Subcutaneous adipose tissue (tissue), 4 donors: ENCODE data around the gene KNDC1. TPM values are rescaled to one million over a fixed set of nuclear protein-coding genes. Genes with fewer than 3 reads are reported as not detected.

Source experiments
- total RNA-seq, 4 donors: library from RNA; depleted of rRNA; stranded (reverse); fragments of >200 nt; gene quantifications; one replicate each; pipeline ENCODE4 v1.1.0, GENCODE V29; 2016
- TF ChIP-seq, protein P1 (sequence below): fragments of 450-650 bp; IDR thresholded peaks from one replicate; pipeline ENCODE4 v1.5.1; 2016; ENCODE audit warnings: low read depth, mild to moderate bottlenecking, control low read depth, antibody characterized with exemption, moderate library complexity

The KNDC1 gene
- total RNA-seq, 4 donors from 2014 or later = not detected

DNA sequence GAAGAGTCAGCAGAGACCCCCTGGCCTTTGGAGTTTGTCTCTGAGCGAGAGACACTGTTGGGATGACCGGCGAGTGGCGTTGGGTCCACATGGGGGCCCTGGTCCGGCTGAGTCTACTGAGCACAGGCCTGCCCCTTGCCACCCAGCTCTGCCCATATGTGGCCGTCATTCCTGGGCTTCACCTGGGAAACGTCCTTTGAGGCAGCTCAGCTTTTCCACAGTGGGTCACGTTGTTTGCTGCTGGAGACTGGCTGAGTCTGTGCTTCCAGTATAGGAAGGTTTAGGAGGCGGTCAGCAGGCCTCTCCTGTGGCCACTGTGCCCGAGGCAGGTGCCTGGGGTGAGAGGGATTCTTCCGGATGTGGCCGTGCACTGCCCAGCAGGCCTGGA is 99.6 kb downstream of the KNDC1 start:
- TF ChIP-seq, protein P1, sequence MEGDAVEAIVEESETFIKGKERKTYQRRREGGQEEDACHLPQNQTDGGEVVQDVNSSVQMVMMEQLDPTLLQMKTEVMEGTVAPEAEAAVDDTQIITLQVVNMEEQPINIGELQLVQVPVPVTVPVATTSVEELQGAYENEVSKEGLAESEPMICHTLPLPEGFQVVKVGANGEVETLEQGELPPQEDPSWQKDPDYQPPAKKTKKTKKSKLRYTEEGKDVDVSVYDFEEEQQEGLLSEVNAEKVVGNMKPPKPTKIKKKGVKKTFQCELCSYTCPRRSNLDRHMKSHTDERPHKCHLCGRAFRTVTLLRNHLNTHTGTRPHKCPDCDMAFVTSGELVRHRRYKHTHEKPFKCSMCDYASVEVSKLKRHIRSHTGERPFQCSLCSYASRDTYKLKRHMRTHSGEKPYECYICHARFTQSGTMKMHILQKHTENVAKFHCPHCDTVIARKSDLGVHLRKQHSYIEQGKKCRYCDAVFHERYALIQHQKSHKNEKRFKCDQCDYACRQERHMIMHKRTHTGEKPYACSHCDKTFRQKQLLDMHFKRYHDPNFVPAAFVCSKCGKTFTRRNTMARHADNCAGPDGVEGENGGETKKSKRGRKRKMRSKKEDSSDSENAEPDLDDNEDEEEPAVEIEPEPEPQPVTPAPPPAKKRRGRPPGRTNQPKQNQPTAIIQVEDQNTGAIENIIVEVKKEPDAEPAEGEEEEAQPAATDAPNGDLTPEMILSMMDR = no peak

DNA sequence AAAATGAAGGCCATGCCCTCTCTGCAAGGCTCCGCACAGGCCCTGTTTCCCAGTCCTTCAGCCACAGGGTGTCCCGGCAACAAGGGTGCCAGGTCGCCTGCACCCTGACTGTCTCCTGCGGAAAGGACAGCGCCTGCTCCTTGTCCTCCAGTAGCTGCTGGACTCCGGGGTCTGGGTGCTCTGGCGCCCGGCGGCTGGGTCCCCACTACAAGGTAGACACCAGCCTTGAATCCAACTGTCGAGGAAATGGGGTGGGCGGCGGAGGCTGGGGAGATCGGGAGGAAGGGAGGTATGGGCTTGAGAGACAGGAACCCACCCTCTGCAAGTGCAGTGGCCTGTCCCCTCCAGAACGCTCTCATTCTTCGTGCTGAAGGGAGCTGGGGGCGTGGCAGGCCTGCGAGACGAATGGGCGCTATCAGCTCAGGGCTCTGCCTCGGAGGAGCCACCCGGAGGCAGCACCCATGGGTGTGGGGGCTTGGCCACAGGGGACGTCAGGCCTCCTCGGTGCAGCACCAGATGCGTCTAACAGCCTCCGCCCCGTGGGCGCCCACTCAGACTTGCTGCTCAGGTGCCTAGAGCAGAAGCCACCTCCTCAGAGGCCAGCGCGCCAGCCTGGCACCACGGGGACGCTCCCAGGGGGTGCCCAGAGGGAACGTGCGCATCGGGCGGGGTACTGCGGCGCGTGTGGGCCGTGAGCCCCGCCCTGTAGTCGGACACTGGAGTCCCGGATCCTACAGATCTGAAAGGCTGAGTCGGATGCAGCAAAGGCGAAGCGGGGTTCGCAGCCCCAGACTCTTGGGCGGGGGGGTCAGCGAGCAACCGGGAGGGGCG is 101.1 kb downstream of the KNDC1 start:
- TF ChIP-seq, protein P1 = no peak

DNA sequence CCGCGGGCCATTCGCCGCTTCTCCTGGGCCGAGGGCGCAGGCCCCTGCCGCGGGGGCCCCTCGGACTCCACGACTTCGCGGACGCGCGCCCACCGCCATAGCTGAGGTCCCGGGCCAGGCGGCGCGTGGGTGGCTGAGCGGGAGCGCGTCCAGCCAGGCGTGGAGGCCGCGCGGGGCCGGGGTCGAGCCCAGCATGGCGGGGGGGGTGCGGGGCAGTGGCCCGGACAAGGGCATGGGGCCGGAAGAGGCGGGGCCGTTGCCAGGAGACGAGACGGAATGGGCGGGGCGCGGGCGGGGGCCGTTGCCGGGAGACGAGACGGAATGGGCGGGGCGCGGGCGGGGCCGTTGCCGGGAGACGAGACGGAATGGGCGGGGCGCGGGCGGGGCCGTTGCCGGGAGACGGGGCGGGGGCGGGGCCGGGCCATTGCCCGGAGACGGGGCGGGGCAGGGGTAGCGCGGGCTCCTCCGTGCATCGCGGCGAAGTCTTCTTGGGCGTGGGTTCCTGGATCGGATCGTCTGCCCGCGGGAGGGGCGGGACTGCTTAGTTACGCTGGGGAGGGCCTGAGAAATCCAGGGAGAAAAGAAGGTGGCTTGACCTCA is 101.8 kb downstream of the KNDC1 start:
- TF ChIP-seq, protein P1 = no peak

DNA sequence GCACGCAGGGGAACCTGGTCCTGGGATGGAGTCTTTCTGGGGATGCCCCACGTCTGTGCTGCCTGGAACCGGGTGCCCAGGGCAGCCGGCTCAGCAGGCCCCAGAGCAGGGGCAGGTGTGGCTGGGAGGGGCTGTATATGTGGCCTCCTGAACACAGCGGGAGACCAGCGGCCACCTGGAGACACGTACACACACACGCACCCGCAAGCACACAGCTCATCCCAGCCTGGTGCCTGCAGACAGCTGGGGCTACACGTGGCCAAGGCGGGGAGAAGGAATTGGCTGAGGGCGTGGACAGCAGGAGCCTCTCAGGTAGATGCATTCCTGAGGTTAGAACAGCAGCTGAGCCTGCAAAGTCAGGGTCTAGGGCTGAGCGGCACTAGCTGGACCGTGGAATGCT is 102.7 kb downstream of the KNDC1 start:
- TF ChIP-seq, protein P1 = no peak

DNA sequence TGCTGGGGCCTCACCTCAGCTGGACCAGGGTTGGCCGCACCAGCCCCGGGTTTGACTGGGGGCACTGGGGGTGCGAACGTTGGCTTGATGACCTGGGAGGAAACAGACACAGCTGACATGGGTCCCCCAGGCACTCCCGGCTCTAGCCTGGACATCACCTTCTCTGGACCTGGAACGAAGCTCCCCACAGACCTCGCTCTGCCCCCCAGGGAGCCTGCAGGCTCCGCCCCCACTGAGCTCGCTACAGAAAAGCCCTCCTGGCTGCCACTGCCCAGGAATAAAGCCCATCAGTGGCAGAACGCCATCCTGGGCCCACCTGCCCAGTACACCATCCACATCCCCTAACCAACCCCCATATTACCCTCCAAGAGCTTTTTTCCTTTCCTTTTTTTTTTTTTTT is 103.7 kb downstream of the KNDC1 start:
- TF ChIP-seq, protein P1 = no peak

DNA sequence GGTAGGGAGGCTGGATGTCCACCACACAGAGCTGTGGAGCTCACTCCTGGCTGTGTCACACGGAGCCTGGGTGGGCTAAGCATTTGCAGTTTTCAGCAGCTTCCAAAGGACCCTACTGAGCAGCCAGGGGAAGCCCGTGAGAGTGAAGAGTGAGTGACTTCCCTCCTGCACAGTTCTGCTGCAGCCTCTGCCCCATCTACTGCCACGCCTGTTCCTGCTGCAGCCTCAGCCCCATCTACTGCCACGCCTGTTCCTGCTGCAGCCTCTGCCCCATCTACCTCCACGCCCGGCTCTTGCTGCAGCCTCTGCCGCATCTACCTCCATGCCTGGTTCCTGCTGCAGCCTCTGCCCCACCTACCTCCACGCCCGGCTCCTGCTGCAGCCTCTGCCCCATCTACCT is 104.4 kb downstream of the KNDC1 start:
- TF ChIP-seq, protein P1 = no peak

DNA sequence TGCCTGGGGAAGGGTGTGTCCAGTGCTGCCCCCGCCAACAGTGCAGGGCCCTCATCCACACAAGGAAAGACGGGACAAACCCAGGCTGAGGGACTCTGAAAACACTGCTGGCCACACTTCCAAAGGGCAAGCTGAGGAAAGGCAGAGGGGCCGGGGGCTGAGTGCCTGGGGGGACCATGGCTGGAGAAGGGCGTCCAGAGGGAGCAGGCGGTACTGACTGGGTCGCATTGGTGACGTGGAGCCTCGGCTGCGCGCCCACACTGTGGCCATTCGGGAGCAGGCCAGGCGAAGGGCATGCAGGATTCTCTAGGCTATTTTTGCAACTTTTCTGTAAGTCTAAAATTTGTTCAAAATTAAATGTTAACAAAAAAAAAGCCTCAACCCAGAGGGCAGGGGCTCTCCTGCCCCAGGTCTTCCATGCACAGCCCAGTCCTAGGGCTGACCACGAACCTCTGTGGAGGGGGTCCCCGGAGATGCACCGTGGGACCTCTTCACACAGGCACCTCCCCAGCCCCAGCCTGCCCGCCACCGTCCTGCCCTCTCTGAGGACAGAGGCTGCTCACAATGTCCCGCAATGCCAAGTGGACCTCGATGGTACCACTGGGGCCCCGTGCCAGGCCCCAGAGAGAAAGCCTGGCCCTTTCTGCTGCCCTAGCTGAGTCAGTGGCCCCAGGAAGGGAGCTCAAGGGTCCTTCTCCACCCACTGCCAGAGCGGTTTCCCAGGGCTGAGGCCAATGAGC is 106.2 kb downstream of the KNDC1 start:
- TF ChIP-seq, protein P1 = no peak
